HG02870 (cell line): Measurements from ENCODE around the gene OGT.
"Not testable (repeated sequence)": the region's sequence is repeated elsewhere in the genome, so short reads cannot be mapped to it uniquely, and the experiment has no call there.

ENCODE experiments used
- ATAC-seq: cut with Tn5 transposase; IDR thresholded peaks from one replicate; pipeline ENCODE4 v1.9.1; 2021; ENCODE audit warnings: mild to moderate bottlenecking, moderate library complexity; ENCODE audit not compliant: unreplicated experiment

Gene OGT

DNA sequence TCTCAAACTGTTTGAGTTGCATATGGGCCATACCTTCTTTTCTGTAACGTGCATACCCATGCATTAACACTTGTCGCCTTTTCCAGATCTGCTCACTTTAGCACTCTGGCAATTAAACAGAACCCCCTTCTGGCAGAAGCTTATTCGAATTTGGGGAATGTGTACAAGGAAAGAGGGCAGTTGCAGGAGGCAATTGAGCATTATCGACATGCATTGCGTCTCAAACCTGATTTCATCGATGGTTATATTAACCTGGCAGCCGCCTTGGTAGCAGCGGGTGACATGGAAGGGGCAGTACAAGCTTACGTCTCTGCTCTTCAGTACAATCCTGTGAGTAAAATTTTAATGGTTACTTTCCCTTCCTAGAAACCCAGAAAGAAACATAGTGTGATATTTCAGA lies 4.8 kb downstream of the OGT start:
- ATAC-seq: no peak

DNA sequence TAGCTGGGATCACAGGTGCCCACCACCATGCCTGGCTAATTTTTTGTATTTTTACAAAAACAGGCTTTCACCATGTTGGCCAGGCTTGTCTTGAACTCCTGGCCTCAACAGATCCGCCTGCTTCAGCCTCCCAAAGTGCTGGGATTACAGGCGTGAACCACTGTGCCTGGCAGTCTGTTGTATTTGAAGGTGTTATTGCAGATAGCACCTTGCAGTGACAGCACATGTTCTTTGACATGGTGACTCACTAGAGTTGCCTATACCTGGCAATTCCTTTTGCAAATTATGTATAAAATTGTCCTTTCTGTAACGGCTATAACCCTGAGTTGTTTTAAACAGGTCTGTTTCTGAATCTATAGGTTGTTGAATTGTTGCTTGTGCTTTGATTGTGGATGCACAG lies 7.9 kb downstream of the OGT start:
- peak; percentile 4 for ATAC-seq

DNA sequence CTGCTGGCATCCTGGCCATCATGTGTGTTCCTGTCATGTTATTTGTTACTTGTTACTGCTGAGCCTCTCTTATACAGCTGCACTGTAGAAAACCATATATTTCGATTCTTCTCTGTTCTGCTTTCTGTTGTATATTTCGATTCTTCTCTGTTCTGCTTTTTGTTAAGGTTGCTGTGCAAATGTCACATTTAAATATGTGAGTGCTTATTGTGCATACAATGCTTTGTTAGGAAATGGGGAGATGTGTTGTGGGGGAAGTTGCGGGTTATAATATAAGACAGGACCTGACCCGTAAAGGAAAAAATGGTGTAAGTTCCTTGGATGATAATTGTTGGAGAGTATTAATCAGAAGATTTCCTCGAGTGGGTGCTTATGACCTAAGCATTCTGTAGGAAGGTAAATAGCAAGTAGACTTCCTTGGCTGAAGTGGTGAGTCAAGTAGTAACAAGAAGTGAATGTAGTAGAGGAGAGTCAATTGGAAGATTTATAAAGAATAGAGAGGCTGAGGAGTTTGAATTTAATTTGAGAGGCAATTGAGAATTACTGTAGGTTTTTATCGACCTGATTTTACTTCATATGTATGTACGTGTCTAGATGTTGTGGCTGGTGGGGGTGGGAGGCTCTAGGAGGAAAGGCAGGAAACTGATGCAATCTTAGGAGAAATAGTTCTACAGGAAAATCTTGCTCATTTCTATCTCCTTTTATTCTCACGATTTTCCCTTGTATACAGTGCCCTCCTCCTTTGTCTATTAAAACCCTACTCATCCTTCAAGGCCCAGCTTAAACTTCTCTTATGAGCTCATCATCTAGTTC lies 8.5 kb downstream of the OGT start:
- peak; percentile 80 for ATAC-seq

DNA sequence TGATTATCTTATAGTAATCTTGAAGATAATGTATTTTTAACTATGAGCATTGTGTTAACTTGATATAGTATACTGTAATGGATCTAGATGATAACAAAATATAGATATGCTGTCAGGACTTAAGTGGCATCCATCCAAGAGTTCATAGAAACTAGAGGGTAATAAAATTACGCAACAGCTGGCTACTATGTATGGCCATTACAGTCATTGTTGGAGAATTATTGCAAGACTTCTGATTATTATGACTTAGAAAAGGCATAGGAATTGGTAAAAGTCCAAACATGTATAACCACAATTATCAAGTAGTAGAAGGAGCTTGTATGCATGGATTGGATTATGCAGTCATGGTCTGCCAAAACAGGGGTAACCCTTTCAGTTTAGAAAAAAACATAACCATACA lies 9.5 kb downstream of the OGT start:
- no peak for ATAC-seq

DNA sequence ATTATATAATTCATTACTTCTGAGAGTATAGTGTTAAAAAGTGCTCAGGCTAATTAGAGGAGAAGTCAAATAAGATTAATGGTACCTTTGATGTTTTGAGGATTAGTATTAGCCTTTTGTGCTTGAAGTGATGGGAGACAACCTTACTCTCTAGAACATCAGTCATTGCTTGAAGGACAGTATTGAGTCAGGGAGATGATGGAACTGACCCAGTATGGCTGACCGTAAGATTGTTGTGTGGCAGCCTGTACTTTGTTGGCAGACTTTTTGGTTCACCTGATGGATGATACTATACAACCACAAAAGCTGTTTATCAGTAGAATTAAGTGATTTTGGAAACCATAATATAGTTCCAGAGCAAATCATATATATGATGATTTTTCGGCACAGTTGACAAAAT lies 9.9 kb downstream of the OGT start:
- no peak for ATAC-seq

DNA sequence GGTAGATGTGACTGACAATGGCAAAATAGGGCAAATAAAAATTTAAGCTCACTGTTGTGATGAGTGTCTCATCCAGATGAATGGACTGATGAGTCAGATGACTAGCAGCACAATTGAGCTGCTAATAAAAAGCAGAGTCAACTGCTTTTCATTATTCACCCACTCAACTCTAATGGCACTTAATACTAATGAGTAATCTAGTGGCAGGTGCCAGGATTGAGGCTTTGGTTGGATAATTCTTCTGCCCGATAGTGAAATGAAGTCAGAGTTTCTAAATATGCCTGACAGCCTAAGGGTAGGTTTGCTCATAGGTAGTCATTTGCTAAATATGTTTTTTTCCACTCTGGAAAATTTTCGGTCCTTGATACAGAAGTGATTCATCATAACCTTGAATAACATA lies 10.4 kb downstream of the OGT start:
- ATAC-seq: no peak

DNA sequence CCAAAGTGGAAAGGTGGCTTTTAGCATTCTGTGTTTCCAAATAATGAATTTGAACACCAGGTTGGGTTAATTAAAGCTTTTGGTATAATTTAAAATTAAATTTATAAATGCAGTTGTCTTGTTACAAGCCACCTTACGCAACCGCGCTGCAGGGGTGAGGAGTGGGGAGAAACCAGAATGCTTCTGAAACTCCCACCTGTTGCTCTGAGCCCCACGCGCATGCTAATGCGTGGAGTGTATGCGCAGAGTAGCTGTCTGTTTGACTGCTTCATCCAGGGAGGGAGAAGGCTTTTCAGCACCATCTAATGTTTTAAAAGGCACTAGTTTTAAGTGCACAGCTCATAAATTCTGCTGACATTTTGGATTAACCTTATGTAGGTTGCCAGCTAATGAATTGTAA lies 12.5 kb downstream of the OGT start:
- ATAC-seq: no peak

DNA sequence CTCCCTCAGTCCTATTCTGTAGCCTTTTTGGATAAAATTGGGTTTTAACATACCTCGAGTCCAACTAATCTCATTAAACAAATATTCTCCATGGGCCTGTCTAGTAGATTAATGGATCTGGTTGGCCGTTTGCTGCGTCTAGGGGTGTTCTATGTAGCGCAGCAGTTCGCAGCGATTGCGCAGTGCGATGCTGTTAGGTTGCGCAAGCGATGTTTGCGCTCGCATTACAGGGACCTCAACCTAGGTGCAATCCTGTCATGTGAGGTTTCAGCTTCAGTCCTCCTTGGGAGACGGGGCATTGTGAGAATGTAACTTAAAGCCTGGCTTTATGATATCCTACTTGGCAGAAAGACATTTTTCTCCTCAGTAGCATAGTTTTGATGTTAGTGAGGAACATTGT lies 14.0 kb downstream of the OGT start:
- no peak for ATAC-seq

DNA sequence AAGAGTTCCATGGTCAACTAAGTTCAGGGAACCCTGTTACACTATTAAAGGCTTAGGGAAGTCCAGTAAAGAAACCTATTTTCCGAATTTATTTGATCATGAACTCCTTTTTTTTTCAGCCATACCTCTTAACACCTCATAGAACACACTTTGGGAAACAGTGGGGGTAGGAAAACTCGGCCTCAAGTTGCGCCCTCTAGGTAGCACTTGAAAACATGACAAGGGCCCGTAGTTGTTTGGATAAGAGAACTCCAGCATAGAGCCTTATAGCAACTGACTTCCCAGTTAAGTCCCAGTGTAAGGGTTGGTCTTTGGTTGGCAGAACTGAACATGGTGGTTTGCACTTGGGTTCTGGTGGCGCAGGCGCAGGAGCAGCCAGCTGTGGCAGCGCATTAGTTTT lies 14.4 kb downstream of the OGT start:
- no peak for ATAC-seq

DNA sequence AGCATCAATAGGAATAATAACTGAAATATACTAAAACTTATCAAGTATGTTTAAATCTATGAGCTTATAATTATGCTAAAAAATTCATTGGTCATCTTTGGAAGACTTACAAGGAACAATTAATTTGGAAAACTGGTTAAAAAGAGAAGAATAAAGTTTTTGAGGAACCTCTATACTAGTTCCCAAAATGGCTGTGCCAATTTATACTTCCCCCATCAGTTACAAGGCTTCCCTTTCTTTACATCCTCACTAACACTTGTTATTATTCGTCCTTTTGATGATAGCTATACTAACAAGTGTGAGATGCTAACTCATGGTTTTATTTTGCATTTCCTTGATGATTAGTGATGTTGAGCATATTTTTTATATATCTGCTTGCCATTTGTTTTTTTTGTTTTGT lies 17.1 kb downstream of the OGT start:
- ATAC-seq: no peak

DNA sequence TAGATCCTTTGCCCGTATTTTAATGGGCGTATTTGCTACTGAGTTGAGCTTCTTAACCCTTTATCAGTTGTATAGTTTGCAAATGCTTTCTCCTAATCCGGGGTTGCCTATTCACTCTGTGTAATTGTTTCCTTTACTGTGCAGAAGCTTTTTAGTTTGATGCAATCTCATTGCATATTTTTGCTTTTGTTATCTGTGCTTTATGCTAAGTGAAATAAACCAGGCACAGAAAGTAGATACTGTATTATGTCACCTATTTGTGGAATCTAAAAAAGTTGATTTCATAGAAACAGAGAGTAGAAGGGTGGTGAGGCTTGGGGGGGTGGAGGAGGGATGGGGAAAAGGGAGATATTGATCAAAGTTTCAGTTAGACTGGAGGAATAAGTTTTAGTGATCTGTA lies 17.7 kb downstream of the OGT start:
- ATAC-seq: no peak

DNA sequence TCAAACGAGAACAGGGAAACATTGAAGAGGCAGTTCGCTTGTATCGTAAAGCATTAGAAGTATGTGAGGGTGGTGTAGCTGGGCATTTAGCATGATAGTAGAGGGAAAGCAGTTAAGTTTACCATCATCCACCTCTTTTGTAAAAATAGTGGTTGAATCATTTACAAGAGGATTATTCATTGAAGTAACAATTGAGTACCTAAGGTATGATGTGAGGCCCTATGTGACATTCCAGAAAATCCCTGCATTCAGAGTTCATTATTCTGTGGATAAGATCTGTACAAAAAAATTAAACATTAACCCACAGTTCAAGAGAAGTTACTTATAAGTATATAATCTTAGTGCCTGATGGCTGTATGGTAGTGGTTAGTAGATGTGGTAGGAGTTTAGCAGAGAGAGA lies 23.1 kb downstream of the OGT start:
- ATAC-seq: no peak

DNA sequence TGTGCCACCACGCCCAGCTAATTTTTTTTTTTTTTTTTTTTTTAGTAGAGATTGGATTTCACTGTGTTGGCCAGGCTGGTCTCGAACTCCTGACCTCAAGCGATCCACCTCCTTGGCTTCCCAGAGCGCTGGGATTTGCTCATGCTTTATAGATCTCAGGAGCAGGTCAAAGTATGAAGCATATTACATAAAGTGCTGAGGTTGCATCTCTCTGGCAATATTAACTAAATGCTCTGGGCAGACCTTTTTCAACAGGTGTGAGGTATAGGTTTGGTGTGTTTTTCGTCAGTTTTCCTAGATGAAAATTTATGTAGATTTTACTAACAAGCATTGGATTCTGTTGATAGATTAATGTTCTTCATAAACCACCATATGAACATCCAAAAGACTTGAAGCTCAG lies 26.0 kb downstream of the OGT start:
- no peak for ATAC-seq

DNA sequence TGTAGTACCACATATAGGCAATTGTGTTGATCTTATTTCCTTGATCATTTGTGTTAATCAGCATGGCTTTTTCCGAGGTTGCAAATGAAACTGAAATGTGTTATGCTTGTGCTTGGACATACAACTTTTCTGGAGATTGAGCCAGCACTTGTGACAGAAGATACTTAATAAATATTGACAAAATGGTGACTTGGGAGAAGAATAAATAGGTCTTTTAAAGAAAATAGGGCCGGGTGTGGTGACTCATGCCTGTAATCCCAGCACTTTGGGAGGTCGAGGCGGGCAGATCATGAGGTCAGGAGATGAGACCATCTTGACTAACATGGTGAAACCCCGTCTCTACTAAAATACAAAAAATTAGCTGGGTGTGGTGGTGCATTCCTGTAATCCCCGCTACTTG lies 26.9 kb downstream of the OGT start:
- ATAC-seq: not testable (repeated sequence)

DNA sequence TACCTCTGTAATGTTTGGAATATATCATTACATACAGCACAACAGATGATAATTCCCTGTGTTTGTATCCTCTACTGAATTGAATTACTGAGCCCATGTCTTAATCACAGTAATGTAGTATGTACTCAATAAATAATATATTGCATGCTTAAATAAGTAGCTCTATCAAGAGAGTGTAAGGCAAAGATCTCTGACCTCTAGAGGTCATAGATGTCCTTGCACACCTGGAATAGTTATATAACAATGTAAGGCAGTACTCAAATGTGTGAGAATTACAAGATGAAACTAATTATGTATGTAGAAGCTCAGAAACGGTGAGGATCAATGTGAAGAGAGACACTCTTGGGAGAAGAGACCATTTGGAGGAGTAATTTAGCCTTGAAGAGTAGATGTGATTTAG lies 31.0 kb downstream of the OGT start:
- ATAC-seq: no peak

DNA sequence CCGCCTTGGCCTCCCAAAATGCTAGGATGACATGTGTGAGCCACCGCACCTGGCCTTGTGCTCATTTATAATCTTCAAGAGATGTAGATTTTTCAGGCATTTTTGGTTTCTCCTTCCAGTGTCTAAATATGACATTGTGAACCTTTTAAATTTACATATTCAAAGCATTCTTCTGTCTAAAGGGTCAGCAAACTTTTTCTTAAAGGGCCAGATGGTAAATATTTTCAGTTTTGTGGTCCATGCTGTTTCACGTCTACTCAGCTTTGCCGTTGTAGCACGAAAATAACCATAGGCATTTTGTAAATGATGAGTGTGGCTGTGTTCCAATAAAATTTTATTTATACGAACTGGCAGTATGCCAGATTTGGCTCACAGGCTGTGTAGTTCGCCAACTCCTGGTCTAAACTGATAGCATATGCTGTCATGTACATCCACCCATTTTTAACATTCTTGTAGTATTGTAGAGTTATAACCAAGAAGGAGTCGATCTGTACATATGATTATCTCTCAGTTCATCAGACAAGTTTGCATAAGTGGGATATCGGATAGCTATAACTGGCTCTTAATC lies 32.7 kb downstream of the OGT start:
- ATAC-seq: no peak

DNA sequence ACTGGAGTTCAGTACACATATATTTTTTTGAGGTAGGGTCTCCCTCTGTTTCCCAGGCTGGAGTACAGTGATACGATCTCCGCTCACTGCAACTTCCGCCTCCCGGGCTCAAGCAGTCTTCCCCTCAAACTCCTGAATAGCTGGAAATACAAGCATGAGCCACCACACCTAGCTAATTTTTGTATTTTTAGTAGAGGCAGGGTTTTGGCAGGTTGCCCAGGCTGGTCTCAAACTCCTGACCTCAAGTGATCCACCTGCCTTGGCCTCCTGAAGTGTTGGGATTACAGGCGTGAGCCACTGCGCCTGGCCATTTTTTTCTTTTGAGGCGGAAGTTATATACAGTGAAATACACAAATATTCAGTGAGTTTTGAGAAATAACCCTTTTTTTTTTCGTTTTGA lies 38.5 kb downstream of the OGT start:
- not testable (repeated sequence) for ATAC-seq

DNA sequence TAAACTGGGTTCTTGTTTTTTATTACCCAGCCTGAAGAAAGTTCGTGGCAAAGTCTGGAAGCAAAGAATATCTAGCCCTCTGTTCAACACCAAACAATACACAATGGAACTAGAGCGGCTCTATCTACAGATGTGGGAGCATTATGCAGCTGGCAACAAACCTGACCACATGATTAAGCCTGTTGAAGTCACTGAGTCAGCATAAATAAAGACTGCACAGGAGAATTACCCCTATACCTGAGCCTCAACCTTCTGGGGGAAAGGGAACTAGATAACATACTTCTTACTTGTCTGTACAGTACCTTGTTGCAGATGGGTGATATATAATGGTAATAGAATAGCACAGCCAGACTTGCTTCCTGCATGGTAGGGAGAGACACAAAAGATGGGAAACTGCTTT lies 40.7 kb downstream of the OGT start:
- ATAC-seq: no peak

DNA sequence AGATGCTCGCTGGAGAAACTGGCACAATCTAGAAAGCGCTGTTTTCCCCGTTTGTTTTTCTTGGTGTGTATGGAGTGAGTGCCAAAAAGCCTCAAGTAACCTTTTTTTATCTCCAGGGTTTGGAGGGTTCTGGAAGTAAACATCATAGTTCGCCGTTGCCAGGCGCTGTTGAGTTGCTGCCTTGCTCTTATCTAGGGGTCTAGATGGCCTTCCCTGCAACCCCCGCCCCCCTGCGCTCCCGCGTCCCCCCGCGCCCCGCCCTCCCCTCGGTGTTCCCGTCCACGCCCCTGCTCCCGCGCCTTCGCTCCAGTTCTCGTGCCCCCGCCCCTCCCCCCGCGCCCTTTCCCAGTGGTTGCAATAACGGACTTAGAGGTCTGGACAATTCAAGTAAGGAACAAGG lies 44.8 kb downstream of the OGT start:
- no peak for ATAC-seq

DNA sequence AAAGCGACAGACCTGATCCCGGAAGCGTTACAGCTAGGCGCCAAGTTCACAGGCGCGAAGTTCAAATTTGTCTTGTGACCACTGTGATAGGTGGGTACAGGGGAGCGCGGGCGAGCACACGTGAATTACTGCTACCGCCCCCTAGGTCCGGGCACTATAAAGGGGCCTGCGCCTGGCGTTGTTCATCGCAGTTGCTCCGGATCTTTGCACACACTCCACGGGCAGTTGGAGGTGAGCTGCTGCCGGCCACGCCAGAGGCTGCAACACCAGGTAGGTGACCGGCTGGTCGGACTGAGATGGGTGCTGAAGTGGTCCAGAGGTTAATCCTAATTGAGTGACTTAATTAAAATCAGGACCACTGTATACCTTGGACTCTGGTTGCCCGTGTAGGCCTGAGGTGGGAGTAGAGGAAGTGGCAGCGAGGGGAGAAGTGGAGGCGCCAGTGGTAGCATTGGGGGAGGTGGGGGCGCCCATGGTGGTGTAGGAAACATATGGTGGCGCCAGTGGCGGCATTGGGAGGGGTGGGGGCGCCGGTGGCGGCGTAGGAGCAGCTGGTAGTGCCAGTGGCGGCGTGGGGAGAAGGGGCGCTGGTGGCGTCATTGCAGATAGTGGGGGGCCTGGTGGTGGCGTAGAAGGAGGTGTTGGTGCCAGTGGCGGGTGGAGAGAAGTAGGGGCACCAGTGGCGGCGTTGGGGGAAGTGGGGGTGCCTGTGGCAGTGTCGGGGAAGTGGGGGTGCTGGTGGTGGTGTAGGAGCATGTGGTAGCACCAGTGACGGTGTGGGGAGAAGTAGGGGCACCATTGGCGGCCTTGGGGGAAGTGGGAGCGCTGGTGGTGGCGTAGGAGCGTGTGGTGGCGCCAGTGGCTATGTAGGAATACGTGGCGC lies 45.6 kb downstream of the OGT start, which contains the start of gene GCNA:
Gene GCNA (plus strand): TSS at position 185 of the 883 bp plus-strand sequence. CDS start 2,385 bp downstream, outside the sequence.
- no peak for ATAC-seq

DNA sequence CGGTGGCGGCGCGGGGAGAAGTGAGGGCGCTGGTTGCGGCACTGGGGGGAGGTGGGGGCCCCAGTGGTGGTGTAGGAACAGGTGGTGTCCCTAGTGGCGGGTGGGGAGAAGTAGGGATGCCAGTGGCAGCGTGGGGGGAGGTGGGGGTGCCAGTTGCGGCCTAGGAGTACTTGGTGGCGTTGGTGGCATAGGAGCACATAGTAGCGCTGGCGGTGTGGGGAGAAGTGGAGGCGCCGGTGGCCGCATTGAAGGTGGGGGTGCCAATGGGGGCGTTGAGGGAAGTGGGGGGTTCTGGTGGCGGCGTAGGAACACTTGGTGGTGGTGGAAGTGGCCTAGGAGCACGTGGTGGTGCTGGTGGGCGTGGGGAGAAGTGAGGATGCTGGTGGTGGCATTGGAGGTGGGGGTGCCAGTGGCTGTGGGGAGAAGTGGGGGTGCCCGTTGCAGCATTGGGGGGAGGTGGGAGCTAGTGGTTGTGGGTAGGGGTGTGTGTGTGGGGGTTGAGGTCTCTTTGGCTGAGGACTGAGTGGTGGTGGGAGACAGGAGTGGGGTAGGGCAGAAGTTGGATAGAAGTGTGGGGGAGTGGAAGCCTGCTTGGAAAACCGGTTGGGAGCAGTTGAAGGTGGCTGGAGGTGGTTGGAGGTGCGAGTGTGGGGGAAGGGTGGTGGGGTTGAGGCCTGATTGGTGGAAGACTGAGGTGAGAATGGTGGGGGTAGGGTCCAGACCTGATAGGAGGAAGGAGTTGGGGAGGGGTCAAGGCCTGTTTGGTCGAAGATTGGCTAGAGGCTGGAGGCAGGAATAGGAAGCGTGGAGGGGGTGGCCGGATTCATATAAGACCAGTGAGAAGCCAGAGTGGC lies 46.5 kb downstream of the OGT start:
- no peak for ATAC-seq
